NCI-H1417 treated with DMSO at 0.1 percent for 48 hours (cell line): ENCODE measurements around the gene LEAP2.
"Not testable (repeated sequence)": the region's sequence is repeated elsewhere in the genome, so short reads cannot be mapped to it uniquely, and the experiment has no call there.

Source experiments
- DNase-seq: peaks from one replicate; lab custom pipeline; 2025; lab: John Stamatoyannopoulos, UW

LEAP2 gene

GRCh38 chr5:132840896-132841295 lies 32.6 kb upstream of the LEAP2 start:
- DNase-seq: no peak

GRCh38 chr5:132841305-132841704 lies 32.2 kb upstream of the LEAP2 start:
- DNase-seq: no peak

GRCh38 chr5:132848270-132848669 lies 25.2 kb upstream of the LEAP2 start:
- no peak for DNase-seq

- no peak for DNase-seq
Observed at GRCh38 chr5:132849347-132849746, 24.1 kb upstream of the LEAP2 start.

- DNase-seq: no peak
Observed at GRCh38 chr5:132850066-132850465, 23.4 kb upstream of the LEAP2 start.

GRCh38 chr5:132853323-132853722 lies 20.1 kb upstream of the LEAP2 start:
- no peak for DNase-seq

GRCh38 chr5:132853790-132854189 lies 19.7 kb upstream of the LEAP2 start:
- DNase-seq: no peak

GRCh38 chr5:132854301-132854700 lies 19.2 kb upstream of the LEAP2 start:
- no peak for DNase-seq

GRCh38 chr5:132854992-132855391 lies 18.5 kb upstream of the LEAP2 start:
- not testable (repeated sequence) for DNase-seq

- no peak for DNase-seq
Observed at GRCh38 chr5:132856011-132856410, 17.5 kb upstream of the LEAP2 start.

- no peak for DNase-seq
Observed at GRCh38 chr5:132859889-132860437, 13.5 kb upstream of the LEAP2 start.

- no peak for DNase-seq
Observed at GRCh38 chr5:132860742-132861141, 12.7 kb upstream of the LEAP2 start.

GRCh38 chr5:132865668-132866341 lies 7.7 kb upstream of the LEAP2 start:
- DNase-seq: no peak

- peak; percentile 86 for DNase-seq
Observed at GRCh38 chr5:132866342-132867045, 7.0 kb upstream of the LEAP2 start, which contains the start of the genes GDF9 and UQCRQ. GDF9 (minus strand) TSS chr5:132866469; CDS start chr5:132864533, 1,936 bp downstream. UQCRQ (plus strand) TSS chr5:132866642; CDS start chr5:132866882, 240 bp downstream.

GRCh38 chr5:132867046-132867451 lies 6.4 kb upstream of the LEAP2 start:
- DNase-seq: no peak

GRCh38 chr5:132868754-132869153 lies 4.7 kb upstream of the LEAP2 start:
- no peak for DNase-seq

- DNase-seq: no peak
Observed at GRCh38 chr5:132870801-132871200, 2.7 kb upstream of the LEAP2 start.

- DNase-seq: no peak
Observed at GRCh38 chr5:132871459-132872284, 1.8 kb upstream of the LEAP2 start.

GRCh38 chr5:132872788-132873118 lies 715 bp upstream of the LEAP2 start:
- DNase-seq: no peak

GRCh38 chr5:132873930-132874271 lies 433 bp downstream of the LEAP2 start:
- no peak for DNase-seq

- no peak for DNase-seq
Observed at GRCh38 chr5:132876020-132876759, 2.7 kb downstream of the LEAP2 start.

- no peak for DNase-seq
Observed at GRCh38 chr5:132877466-132877865, 4.0 kb downstream of the LEAP2 start.
